Measurements from ENCODE around the gene STXBP1. TPM values are rescaled to one million over a fixed set of nuclear protein-coding genes. Genes with fewer than 3 reads are reported as not detected.

The STXBP1 gene
- total and polyA plus RNA-seq, 2 of the 8 experiments (the other 6 are each of a cell fraction or from before 2014, with no cell fraction given): 11.5 to 60.9 TPM

GRCh38 chr9:127608104-127608966 is 3.7 kb upstream of the STXBP1 start (continued):
- no peak for TF ChIP-seq NANOG (IDR thresholded peaks at IDR 0.05; ENCODE audit: insufficient read depth, low read depth, low read length, poor library complexity, severe bottlenecking)
- no peak for TF ChIP-seq ZNF274 (IDR thresholded peaks at IDR 0.05; ENCODE audit: borderline replicate concordance, extremely low read depth, low read length)
- TF ChIP-seq BACH1 (IDR thresholded peaks at IDR 0.05; ENCODE audit: low read length): no peak
- TF ChIP-seq MAFK (IDR thresholded peaks at IDR 0.05; ENCODE audit: low read depth, low read length): no peak
- TF ChIP-seq CEBPB (IDR thresholded peaks at IDR 0.05; ENCODE audit: low read depth, low read length): no peak
- TF ChIP-seq PHF8 (conservative IDR thresholded peaks at IDR 0.05; ENCODE audit: low read depth, low read length): peak; percentile 37; the same call in 1 of the 2 replicates
- TF ChIP-seq CTCF (IDR thresholded peaks at IDR 0.05; ENCODE audit: control extremely low read depth in 1 of 3, insufficient read depth in 1 of 3, low read depth in 1 of 3, low read length in 3 of 3): no peak
- no peak for TF ChIP-seq CBX5 (IDR thresholded peaks at IDR 0.05; ENCODE audit: low read depth, low read length)
- TF ChIP-seq ATF3 (IDR thresholded peaks at IDR 0.05; ENCODE audit: insufficient read depth, low read depth, low read length): peak; percentile 77
- TF ChIP-seq CBX8 (IDR thresholded peaks at IDR 0.05; ENCODE audit: borderline replicate concordance, low read depth, low read length): no peak
- TF ChIP-seq CHD1 (IDR thresholded peaks at IDR 0.05; ENCODE audit: low read depth, low read length): no peak
- TF ChIP-seq ATF2 (IDR thresholded peaks at IDR 0.05; ENCODE audit: low read length): no peak
- no peak for TF ChIP-seq SRF (IDR thresholded peaks at IDR 0.05; ENCODE audit: low read depth, low read length)
- TF ChIP-seq SUZ12 (IDR thresholded peaks at IDR 0.05; ENCODE audit: low read length): no peak
- no peak for TF ChIP-seq JUND (IDR thresholded peaks at IDR 0.05; ENCODE audit: low read length)
- TF ChIP-seq GABPA (IDR thresholded peaks at IDR 0.05; ENCODE audit: borderline replicate concordance, insufficient read depth, low read length): no peak
- TF ChIP-seq BCL11A (IDR thresholded peaks at IDR 0.05; ENCODE audit: low read depth in 2 of 2, low read length in 2 of 2): no peak
- TF ChIP-seq EGR1 (IDR thresholded peaks at IDR 0.05; ENCODE audit: borderline replicate concordance, low read depth, low read length): no peak
